HepG2 (cell line): ENCODE results near the gene FAM167B. TPM values are rescaled to one million over a fixed set of nuclear protein-coding genes. Genes with fewer than 3 reads are reported as not detected.

ENCODE experiments used
- ATAC-seq: fragments of 200-7000 bp; cut with Tn5 transposase; 3 replicates; pipeline ENCODE4 v1.9.1; 2020; ENCODE audit warnings: mild to moderate bottlenecking, moderate library complexity
- BruUV-seq: library from RNA; stranded (reverse); fragments of 400-500 nt; replicated peaks from 2 replicates; lab custom pipeline; 2021; lab: Mats Ljungman, UMichigan
- CTCF ChIA-PET: fragments of 300-600 bp; formaldehyde crosslinking; extraction: SDS; loops from one replicate; lab custom pipeline; 2021; ENCODE audit warnings: low total read pairs, inconsistent platforms, low intra/inter-chr PET ratio; lab: Yijun Ruan, JAX
- POLR2A ChIA-PET: fragments of 350-600 bp; sonication (Branson Sonifier 250); formaldehyde crosslinking; loops from one replicate; lab custom pipeline; 2020; ENCODE audit warnings: antibody characterized with exemption, inconsistent platforms; lab: Yijun Ruan, JAX
- DNase-seq: peaks from one replicate; pipeline ENCODE4 v3.0.0-alpha.2; 2015; ENCODE audit warnings: low spot score
- FAIRE-seq: peaks from 3 replicates; lab custom pipeline; 2011; peaks lifted over from hg19 to GRCh38; lab: Jason Lieb, UNC
- H2AFZ ChIP-seq: one replicate; pipeline ENCODE4 v1.6.1; 2011; ENCODE audit warnings: low read length, inconsistent platforms
- H3K27ac ChIP-seq: fragments of 300-600 bp; 3 replicates; pipeline ENCODE4 v1.8.0; 2011; ENCODE audit warnings: mixed run types, mild to moderate bottlenecking, mixed read lengths, low read length, inconsistent platforms; ENCODE audit not compliant: insufficient read depth; ENCODE audit errors: extremely low read length
- H3K27me3 ChIP-seq, 2 experiments: fragments of 200-600 bp in 1 of 2; 2 replicates in 1 of 2; 3 replicates in 1 of 2; pipeline versions ENCODE4 v1.6.0 to v1.8.0; 2011; ENCODE audit warnings: low read length in 2 of 2, mild to moderate bottlenecking in 2 of 2, moderate library complexity in 2 of 2, inconsistent platforms in 1 of 2; ENCODE audit not compliant: insufficient read depth in 2 of 2, control insufficient read depth in 1 of 2
- H3K36me3 ChIP-seq, 2 experiments: fragments of 200-600 bp in 1 of 2; replicated peaks in 1 of 2; 2 replicates in 1 of 2; 3 replicates in 1 of 2; pipeline versions ENCODE4 v1.5.1 to v1.8.0; 2011; ENCODE audit warnings: low read length in 2 of 2, inconsistent platforms in 1 of 2; ENCODE audit not compliant: insufficient read depth in 2 of 2, control insufficient read depth in 1 of 2
- H3K4me1 ChIP-seq: 2 replicates; pipeline ENCODE4 v1.5.1; 2012; ENCODE audit warnings: low read length, inconsistent platforms; ENCODE audit not compliant: insufficient read depth
- H3K4me2 ChIP-seq: 2 replicates; pipeline ENCODE4 v1.6.0; 2011; ENCODE audit warnings: low read depth, low read length, inconsistent platforms
- H3K4me3 ChIP-seq, 3 experiments: fragments of 200-600 bp in 1 of 3; sonication (generic), shearing (Covaris generic) in 1 of 3; replicated peaks in 1 of 3; 2 replicates each; pipeline ENCODE4 v1.5.1; 2011 to 2016; ENCODE audit warnings: low read length in 3 of 3, inconsistent platforms in 2 of 3, low read depth in 2 of 3, mild to moderate bottlenecking in 2 of 3, control low read depth in 1 of 3, mixed read lengths in 1 of 3; ENCODE audit not compliant: insufficient read depth in 1 of 3
- H3K79me2 ChIP-seq: one replicate; pipeline ENCODE4 v1.6.1; 2011; ENCODE audit warnings: low read length, inconsistent platforms; ENCODE audit not compliant: insufficient read depth
- H3K9ac ChIP-seq: 2 replicates; pipeline ENCODE4 v1.6.0; 2011; ENCODE audit warnings: mild to moderate bottlenecking, low read depth, low read length, inconsistent platforms; ENCODE audit not compliant: insufficient read depth
- H3K9me3 ChIP-seq: 2 replicates; pipeline ENCODE4 v1.5.1; 2012; ENCODE audit warnings: mild to moderate bottlenecking, low read length
- H4K20me1 ChIP-seq: 2 replicates; pipeline ENCODE4 v1.6.0; 2011; ENCODE audit warnings: inconsistent platforms, mild to moderate bottlenecking, low read length, moderate library complexity; ENCODE audit not compliant: insufficient read depth
- ARNT2 ChIP-seq: sonication (generic); formaldehyde crosslinking; IDR thresholded peaks from 2 replicates; pipeline ENCODE4 v1.8.0; 2022; ENCODE audit warnings: mild to moderate bottlenecking, low read depth, missing genetic modification reagents, moderate library complexity
- FOXK1 ChIP-seq: sonication (generic); formaldehyde crosslinking; IDR thresholded peaks from 2 replicates; pipeline ENCODE4 v1.4.0; 2020; ENCODE audit warnings: low read depth, missing genetic modification reagents, borderline replicate concordance
- NCOA1 ChIP-seq: sonication (generic); formaldehyde crosslinking; IDR thresholded peaks from 2 replicates; pipeline ENCODE4 v1.9.0; 2021; ENCODE audit warnings: missing genetic modification reagents
- RBFOX2 ChIP-seq: fragments of 200-400 bp; formaldehyde crosslinking; IDR thresholded peaks from 2 replicates; pipeline ENCODE4 v1.6.1; 2017; ENCODE audit warnings: low read depth, mild to moderate bottlenecking, low read length
- TRAFD1 ChIP-seq: sonication (generic); formaldehyde crosslinking; IDR thresholded peaks from 2 replicates; pipeline ENCODE4 v1.5.1; 2020; ENCODE audit warnings: missing genetic modification reagents, mild to moderate bottlenecking, borderline replicate concordance
- ZFP37 ChIP-seq: sonication (generic); formaldehyde crosslinking; IDR thresholded peaks from 2 replicates; pipeline ENCODE4 v1.4.0; 2020; ENCODE audit warnings: missing genetic modification reagents, borderline replicate concordance
- ZNF552 ChIP-seq: sonication (generic); formaldehyde crosslinking; IDR thresholded peaks from 2 replicates; pipeline ENCODE4 v1.9.0; 2022; ENCODE audit warnings: missing genetic modification reagents, mild to moderate bottlenecking, borderline replicate concordance
- ZNF557 ChIP-seq: sonication (generic); formaldehyde crosslinking; IDR thresholded peaks from 2 replicates; pipeline ENCODE4 v1.4.0; 2020; ENCODE audit warnings: missing genetic modification reagents
- WGBS: methylation state at CpG from one replicate; pipeline ENCODE4 v1.1.6; 2017; ENCODE audit warnings: low lambda C conversion rate; 5-methylcytosine and 5-hydroxymethylcytosine counted together
- in situ Hi-C: cut with HindIII; loops from 2 replicates; pipeline ENCODE4 v1.10.0; 2017; ENCODE audit warnings: low pct_unique_long_range_greater_than_20kb; ENCODE audit not compliant: extremely low pct_ligation_motif_present
- intact Hi-C: fragments of 100-400 bp; cut with micrococcal nuclease; formaldehyde crosslinking; loops from one replicate; pipeline ENCODE4 v1.10.0; 2022; ENCODE audit not compliant: unreplicated experiment
- polyA plus RNA-seq, 8 experiments: library from polyadenylated mRNA; depleted of rRNA in 3 of 8; stranded (reverse) in 7 of 8; unstranded in 1 of 8; fragments of >200 nt; fragmentation: Illumina TruSeq in 4 of 8; extraction: Trizol in 4 of 8; gene quantifications; 2 replicates each; pipeline versions ENCODE4 v1.2.1 to v1.2.3, GENCODE V29; 2011 to 2016; ENCODE audit warnings: low read depth in 4 of 8, missing spikeins in 1 of 8, mixed read lengths in 1 of 8; ENCODE audit not compliant: insufficient read depth in 1 of 8
- total RNA-seq, 5 experiments: library from RNA; depleted of rRNA; stranded (reverse); fragments of >200 nt; fragmentation: Illumina TruSeq; extraction: Trizol; gene quantifications; 2 replicates each; pipeline ENCODE4 v1.2.3, GENCODE V29; 2016; ENCODE audit warnings: low read depth in 1 of 5
- TF ChIP-seq, protein P1 (sequence below), 2 experiments: sonication (generic) in 1 of 2; formaldehyde crosslinking in 1 of 2; IDR thresholded peaks; 2 replicates each; pipeline versions ENCODE4 v1.4.0 to v1.6.1; 2016 to 2020; ENCODE audit warnings: borderline replicate concordance in 1 of 2, low read depth in 1 of 2, mild to moderate bottlenecking in 1 of 2, missing genetic modification reagents in 1 of 2
- TF ChIP-seq, protein P2 (sequence below): sonication (generic); formaldehyde crosslinking; IDR thresholded peaks from 2 replicates; pipeline ENCODE4 v1.9.0; 2021; ENCODE audit warnings: missing genetic modification reagents, borderline replicate concordance
- TF ChIP-seq, protein P3 (sequence below): IDR thresholded peaks from 2 replicates; pipeline ENCODE4 v1.6.1; 2016; ENCODE audit warnings: control low read depth

The FAM167B gene
- total and polyA plus RNA-seq, 2 of the 13 experiments (the other 11 are each of a cell fraction or from before 2014, with no cell fraction given): 0.15 to 0.70 TPM

- ChIA-PET CTCF (no interaction called here), POLR2A (interaction anchor here (1.3 to 2.6 kb wide), 2 partner anchors 9 to 18 kb away, joined by 4 to 8 read pairs; partner anchors contain the start of gene LCK)
- Histone ChIP-seq H3K4me1 (peaks cover 14% of the 10 kb centered on the region), H3K27ac (no peak overlapping the region), H4K20me1 (no peaks in the 10 kb centered on the region), H3K9me3 (no peaks in the 10 kb centered on the region), H3K79me2 (no peaks in the 10 kb centered on the region), H3K36me3 (peaks cover 15 to 28% of the 10 kb centered on the region in 2 experiments), H2AFZ (no peak overlapping the region), H3K4me2 (no peak overlapping the region), H3K27me3 (no peaks in the 10 kb centered on the region), H3K9ac (no peak overlapping the region), H3K4me3 (no peak overlapping the region)
- BruUV-seq: no TSS peak
- intact Hi-C loops (no loop called here), in situ Hi-C loops (no loop called here)
- FAIRE-seq: no peak
- no peak for DNase-seq
- no peak for ATAC-seq
- WGBS: 96% methylated on average over 8 of the region's 8 CpGs
- TF ChIP-seq, protein P1, sequence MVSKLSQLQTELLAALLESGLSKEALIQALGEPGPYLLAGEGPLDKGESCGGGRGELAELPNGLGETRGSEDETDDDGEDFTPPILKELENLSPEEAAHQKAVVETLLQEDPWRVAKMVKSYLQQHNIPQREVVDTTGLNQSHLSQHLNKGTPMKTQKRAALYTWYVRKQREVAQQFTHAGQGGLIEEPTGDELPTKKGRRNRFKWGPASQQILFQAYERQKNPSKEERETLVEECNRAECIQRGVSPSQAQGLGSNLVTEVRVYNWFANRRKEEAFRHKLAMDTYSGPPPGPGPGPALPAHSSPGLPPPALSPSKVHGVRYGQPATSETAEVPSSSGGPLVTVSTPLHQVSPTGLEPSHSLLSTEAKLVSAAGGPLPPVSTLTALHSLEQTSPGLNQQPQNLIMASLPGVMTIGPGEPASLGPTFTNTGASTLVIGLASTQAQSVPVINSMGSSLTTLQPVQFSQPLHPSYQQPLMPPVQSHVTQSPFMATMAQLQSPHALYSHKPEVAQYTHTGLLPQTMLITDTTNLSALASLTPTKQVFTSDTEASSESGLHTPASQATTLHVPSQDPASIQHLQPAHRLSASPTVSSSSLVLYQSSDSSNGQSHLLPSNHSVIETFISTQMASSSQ (IDR thresholded peaks at IDR 0.05; ENCODE audit: low read depth): no peak
- TF ChIP-seq, protein P1 (CRISPR knock-in tag; IDR thresholded peaks at IDR 0.05; ENCODE audit: borderline replicate concordance): no peak
- no peak for TF ChIP-seq RBFOX2
- TF ChIP-seq, protein P2, sequence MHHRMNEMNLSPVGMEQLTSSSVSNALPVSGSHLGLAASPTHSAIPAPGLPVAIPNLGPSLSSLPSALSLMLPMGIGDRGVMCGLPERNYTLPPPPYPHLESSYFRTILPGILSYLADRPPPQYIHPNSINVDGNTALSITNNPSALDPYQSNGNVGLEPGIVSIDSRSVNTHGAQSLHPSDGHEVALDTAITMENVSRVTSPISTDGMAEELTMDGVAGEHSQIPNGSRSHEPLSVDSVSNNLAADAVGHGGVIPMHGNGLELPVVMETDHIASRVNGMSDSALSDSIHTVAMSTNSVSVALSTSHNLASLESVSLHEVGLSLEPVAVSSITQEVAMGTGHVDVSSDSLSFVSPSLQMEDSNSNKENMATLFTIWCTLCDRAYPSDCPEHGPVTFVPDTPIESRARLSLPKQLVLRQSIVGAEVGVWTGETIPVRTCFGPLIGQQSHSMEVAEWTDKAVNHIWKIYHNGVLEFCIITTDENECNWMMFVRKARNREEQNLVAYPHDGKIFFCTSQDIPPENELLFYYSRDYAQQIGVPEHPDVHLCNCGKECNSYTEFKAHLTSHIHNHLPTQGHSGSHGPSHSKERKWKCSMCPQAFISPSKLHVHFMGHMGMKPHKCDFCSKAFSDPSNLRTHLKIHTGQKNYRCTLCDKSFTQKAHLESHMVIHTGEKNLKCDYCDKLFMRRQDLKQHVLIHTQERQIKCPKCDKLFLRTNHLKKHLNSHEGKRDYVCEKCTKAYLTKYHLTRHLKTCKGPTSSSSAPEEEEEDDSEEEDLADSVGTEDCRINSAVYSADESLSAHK (CRISPR knock-in tag): no peak
- no peak for TF ChIP-seq ARNT2 (CRISPR knock-in tag)
- no peak for TF ChIP-seq TRAFD1 (CRISPR knock-in tag)
- TF ChIP-seq, protein P3, sequence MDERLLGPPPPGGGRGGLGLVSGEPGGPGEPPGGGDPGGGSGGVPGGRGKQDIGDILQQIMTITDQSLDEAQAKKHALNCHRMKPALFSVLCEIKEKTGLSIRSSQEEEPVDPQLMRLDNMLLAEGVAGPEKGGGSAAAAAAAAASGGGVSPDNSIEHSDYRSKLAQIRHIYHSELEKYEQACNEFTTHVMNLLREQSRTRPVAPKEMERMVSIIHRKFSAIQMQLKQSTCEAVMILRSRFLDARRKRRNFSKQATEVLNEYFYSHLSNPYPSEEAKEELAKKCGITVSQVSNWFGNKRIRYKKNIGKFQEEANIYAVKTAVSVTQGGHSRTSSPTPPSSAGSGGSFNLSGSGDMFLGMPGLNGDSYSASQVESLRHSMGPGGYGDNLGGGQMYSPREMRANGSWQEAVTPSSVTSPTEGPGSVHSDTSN (CRISPR knock-in tag): no peak
- no peak for TF ChIP-seq ZNF557
- TF ChIP-seq ZNF552 (CRISPR knock-in tag): no peak
- TF ChIP-seq FOXK1 (CRISPR knock-in tag): no peak
- no peak for TF ChIP-seq ZFP37
- TF ChIP-seq NCOA1 (CRISPR knock-in tag): no peak
Observed at GRCh38 chr1:32232558-32233304, 14.3 kb upstream of the FAM167B start.
